SU-DHL-6 (cell line): Measurements from ENCODE around the gene SPOCD1.

ENCODE experiments used
- H2AFZ ChIP-seq: fragments of 200-600 bp; sonication (generic); 2 replicates; pipeline ENCODE4 v1.6.1; 2014; ENCODE audit warnings: low read depth, mild to moderate bottlenecking, moderate library complexity, mixed read lengths, antibody characterized with exemption, low read length; ENCODE audit not compliant: severe bottlenecking
- H3F3A ChIP-seq: fragments of 200-600 bp; shearing (Covaris generic); 2 replicates; pipeline ENCODE4 v1.6.0; 2016; ENCODE audit warnings: antibody characterized with exemption, mild to moderate bottlenecking; ENCODE audit not compliant: insufficient read depth
- H3K27ac ChIP-seq: fragments of 200-600 bp; sonication (generic); 2 replicates; pipeline ENCODE4 v1.5.1; 2016; ENCODE audit warnings: low read depth, mild to moderate bottlenecking, low read length, moderate library complexity, mixed read lengths
- H3K27me3 ChIP-seq: fragments of 200-600 bp; sonication (generic), shearing (Covaris generic); 2 replicates; pipeline ENCODE4 v1.6.0; 2014; ENCODE audit warnings: mild to moderate bottlenecking, low read length
- H3K36me3 ChIP-seq: fragments of 200-600 bp; sonication (generic); 2 replicates; pipeline ENCODE4 v1.6.1; 2014; ENCODE audit warnings: mild to moderate bottlenecking, low read length, mixed read lengths
- H3K4me2 ChIP-seq: fragments of 300-600, 200-600 bp; shearing (Covaris generic), sonication (generic); 2 replicates; pipeline ENCODE4 v1.6.0; 2014; ENCODE audit warnings: low read length, low read depth, mild to moderate bottlenecking; ENCODE audit not compliant: poor library complexity, severe bottlenecking
- H3K4me3 ChIP-seq: fragments of 200-600 bp; sonication (generic); 2 replicates; pipeline ENCODE4 v1.5.1; 2014; ENCODE audit warnings: antibody characterized with exemption, low read length, mild to moderate bottlenecking, mixed read lengths; ENCODE audit not compliant: insufficient read depth, poor library complexity, severe bottlenecking
- H3K79me2 ChIP-seq: fragments of 200-600 bp; sonication (generic); 2 replicates; pipeline ENCODE4 v1.6.1; 2014; ENCODE audit warnings: mild to moderate bottlenecking, low read length, moderate library complexity; ENCODE audit not compliant: insufficient read depth
- H3K9ac ChIP-seq: fragments of 200-600 bp; sonication (generic); 2 replicates; pipeline ENCODE4 v1.7.0; 2014; ENCODE audit warnings: mild to moderate bottlenecking, low read length
- H3K9me2 ChIP-seq: fragments of 200-600 bp; sonication (generic); replicated peaks from 2 replicates; pipeline ENCODE4 v1.6.1; 2014; ENCODE audit warnings: low read length; ENCODE audit not compliant: insufficient read depth
- H3K9me3 ChIP-seq: fragments of 200-600 bp; sonication (generic); 2 replicates; pipeline ENCODE4 v1.6.1; 2014; ENCODE audit warnings: low read length, mixed read lengths; ENCODE audit not compliant: insufficient read depth
- H4K20me1 ChIP-seq: fragments of 200-600 bp; sonication (generic); 2 replicates; pipeline ENCODE4 v1.6.1; 2014; ENCODE audit warnings: low read depth, mild to moderate bottlenecking, antibody characterized with exemption, low read length, moderate library complexity, mixed read lengths
- CTCF ChIP-seq: fragments of 200-600 bp; sonication (generic); IDR thresholded peaks from one replicate; pipeline ENCODE4 v1.5.1; 2017; ENCODE audit warnings: antibody characterized with exemption, mild to moderate bottlenecking, low read length, moderate library complexity; ENCODE audit not compliant: insufficient read depth, poor library complexity, severe bottlenecking
- EZH2phosphoT487 ChIP-seq: fragments of 200-600 bp; sonication (generic), shearing (Covaris generic); conservative IDR thresholded peaks from 2 replicates; pipeline ENCODE4 v1.6.1; 2018; ENCODE audit warnings: mild to moderate bottlenecking, antibody characterized with exemption, low read length, moderate library complexity, mixed read lengths

SPOCD1 gene

DNA sequence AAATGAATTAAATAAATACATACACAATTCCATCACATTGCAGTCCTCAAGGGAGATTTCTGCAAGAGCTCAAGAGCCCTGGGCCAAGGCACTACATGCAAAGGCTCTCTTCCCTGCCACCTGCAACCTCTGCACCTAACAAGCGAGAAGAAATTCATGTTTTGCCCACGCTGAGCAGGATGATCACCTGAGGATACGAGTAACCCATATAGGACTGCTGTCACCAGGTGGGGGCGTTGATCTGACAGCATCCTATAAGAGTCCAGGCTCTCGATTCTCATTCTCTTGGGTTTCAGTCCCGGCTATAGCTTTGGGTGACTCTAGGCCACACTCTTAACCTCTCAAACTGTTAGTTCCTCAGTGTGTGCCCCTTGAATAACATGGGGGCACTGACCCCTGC, 18.7 kb upstream of the SPOCD1 start:
- Histone ChIP-seq H3K27ac (no peak overlapping the region), H3K9me2 (no peaks in the 10 kb centered on the region), H4K20me1 (no peaks in the 10 kb centered on the region), H3K36me3 (no peaks in the 10 kb centered on the region), H3K9me3 (no peaks in the 10 kb centered on the region), H3F3A (no peaks in the 10 kb centered on the region), H3K4me2 (no peak overlapping the region), H2AFZ (no peak overlapping the region), H3K27me3 (no peaks in the 10 kb centered on the region), H3K79me2 (no peaks in the 10 kb centered on the region), H3K9ac (no peak overlapping the region), H3K4me3 (no peak overlapping the region)
- TF ChIP-seq CTCF (peak; percentile 22), EZH2phosphoT487 (no peak)

DNA sequence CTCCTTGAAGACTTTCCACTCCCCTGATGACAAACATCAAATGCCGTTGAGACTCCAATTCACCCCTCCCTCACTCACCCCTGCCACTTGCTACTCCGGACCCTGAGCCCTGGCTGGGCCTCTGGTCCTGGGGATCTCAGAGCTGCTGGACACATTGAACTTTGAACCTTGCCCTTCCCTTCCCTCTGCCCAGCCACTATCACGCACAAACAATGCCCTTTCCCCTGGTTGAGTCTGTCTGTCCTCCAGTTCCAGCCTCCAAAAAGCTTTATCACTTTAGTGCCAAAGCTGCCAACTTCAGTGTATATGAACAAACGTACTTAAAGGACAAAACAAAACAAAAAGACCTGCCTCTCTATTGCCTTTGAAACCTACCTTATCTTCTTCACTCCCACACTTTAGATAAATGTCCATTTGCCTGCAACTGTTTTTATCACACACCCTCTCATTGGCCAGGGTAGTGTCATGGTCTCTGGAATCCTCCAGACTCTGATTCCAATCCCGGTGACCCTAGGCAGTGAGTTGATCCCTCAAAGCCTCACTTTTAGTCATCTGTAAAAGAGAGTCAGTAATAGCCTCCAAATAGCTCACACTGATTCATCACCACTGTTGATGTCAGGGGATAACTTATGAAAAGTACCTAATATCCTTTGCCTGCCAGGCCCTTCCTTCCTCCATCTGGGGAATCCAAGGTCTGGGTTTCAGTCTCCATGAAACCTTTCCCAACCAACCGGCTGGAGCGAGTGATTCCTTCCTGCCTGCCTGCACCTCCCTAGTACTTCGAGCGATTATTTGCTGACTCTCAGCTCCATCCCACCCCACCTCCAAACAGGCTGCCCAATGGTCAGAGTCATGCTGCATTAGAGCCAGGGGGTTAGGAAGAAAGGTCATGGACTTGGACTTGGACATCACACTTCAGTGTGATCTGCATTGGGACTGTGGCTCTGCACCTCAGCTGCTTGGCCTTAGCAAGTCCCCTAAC, 15.9 kb upstream of the SPOCD1 start:
- H3K27me3 ChIP-seq, result no peaks in the 10 kb centered on the region
- no peak overlapping the region for H3K4me2 ChIP-seq

DNA sequence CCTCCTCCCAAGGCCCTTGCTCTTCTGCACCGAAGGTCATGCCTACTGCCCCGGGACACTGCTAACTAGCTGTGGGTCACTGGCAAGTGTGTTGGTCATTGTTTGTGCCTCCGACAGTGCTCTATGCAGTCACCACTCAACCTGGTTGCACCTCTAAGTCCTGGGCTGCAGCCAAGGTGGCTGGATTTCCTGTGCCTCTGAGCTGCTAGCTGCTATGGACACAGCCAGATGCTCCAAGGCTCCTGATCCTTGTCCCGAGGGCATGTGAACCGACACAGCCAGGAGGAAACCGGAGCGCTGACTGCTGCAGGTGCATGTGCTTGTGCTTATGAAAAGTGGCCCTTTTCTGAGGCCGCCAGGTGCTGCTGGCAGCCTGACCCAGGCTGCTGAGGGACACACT, 14.7 kb upstream of the SPOCD1 start:
- Histone ChIP-seq H3K36me3 (no peaks in the 10 kb centered on the region), H3K9ac (no peak overlapping the region), H2AFZ (no peak overlapping the region), H3K79me2 (no peaks in the 10 kb centered on the region), H3K4me2 (no peak overlapping the region), H3K9me3 (no peaks in the 10 kb centered on the region), H3K9me2 (no peaks in the 10 kb centered on the region), H3F3A (0 out of 2 replicates have a peak, but pooled peaks cover 8% of the 10 kb centered on the region), H3K27me3 (no peaks in the 10 kb centered on the region), H3K4me3 (no peak overlapping the region), H4K20me1 (no peaks in the 10 kb centered on the region), H3K27ac (no peak overlapping the region)
- TF ChIP-seq CTCF (no peak), EZH2phosphoT487 (no peak)

More for the DNA sequence above, 15.9 kb upstream of the SPOCD1 start:
- H3K36me3 ChIP-seq, result no peaks in the 10 kb centered on the region
- H2AFZ ChIP-seq, result no peak overlapping the region
- no peak overlapping the region for H3K9ac ChIP-seq
- TF ChIP-seq CTCF, result no peak
- TF ChIP-seq EZH2phosphoT487, result no peak
- no peak overlapping the region for H3K27ac ChIP-seq
- H3K9me2 ChIP-seq, result no peaks in the 10 kb centered on the region
- no peaks in the 10 kb centered on the region for H3K9me3 ChIP-seq
- H3F3A ChIP-seq, result 0 out of 2 replicates have a peak, but pooled peaks cover 6% of the 10 kb centered on the region
- H3K4me3 ChIP-seq, result no peak overlapping the region
- no peaks in the 10 kb centered on the region for H3K79me2 ChIP-seq
- H4K20me1 ChIP-seq, result no peaks in the 10 kb centered on the region
